Coronary artery (tissue), 2 donors: ENCODE data around the gene MUC6.

Experiments
- DNase-seq: peaks from one replicate; pipeline ENCODE4 v3.0.0-alpha.2; 2017; ENCODE audit warnings: low spot score
- H3K27ac ChIP-seq, 2 donors: fragments of 200-600 bp; sonication (generic); one replicate each; pipeline ENCODE4 v1.5.1; 2016 to 2019
- H3K4me3 ChIP-seq: fragments of 200-600 bp; sonication (generic); 2 replicates; pipeline ENCODE4 v1.5.1; 2016; ENCODE audit warnings: mild to moderate bottlenecking, moderate library complexity
- CTCF ChIP-seq: fragments of 200-600 bp; sonication (generic); IDR thresholded peaks from one replicate; pipeline ENCODE4 v1.5.1; 2019; ENCODE audit warnings: antibody characterized with exemption

Gene MUC6

GRCh38 chr11:1036303-1036923 lies at the start of gene MUC6:
MUC6 (minus strand) TSS chr11:1036718; CDS start chr11:1036655, 63 bp downstream.
- Histone ChIP-seq H3K4me3 (no peak within 1 kb of the TSS), H3K27ac (no peak within 1 kb of the TSS)
- DNase-seq, result no peak
- no peak for TF ChIP-seq CTCF

- no peak for TF ChIP-seq CTCF
- H3K27ac ChIP-seq, result no peak overlapping the region
- H3K4me3 ChIP-seq, result no peak overlapping the region
- no peak for DNase-seq
These were observed 49.1 kb upstream of the MUC6 start for GRCh38 chr11:1085440-1086170.

GRCh38 chr11:1084561-1085439 lies 48.3 kb upstream of the MUC6 start:
- no peak for TF ChIP-seq CTCF
- H3K27ac ChIP-seq, result no peak overlapping the region
- DNase-seq, result no peak
- no peak overlapping the region for H3K4me3 ChIP-seq

- TF ChIP-seq CTCF, result no peak
- DNase-seq, result no peak
These were observed 47.4 kb upstream of the MUC6 start for GRCh38 chr11:1083621-1084551.

GRCh38 chr11:1082728-1083620 lies 46.5 kb upstream of the MUC6 start:
- H3K4me3 ChIP-seq, result no peak overlapping the region
- TF ChIP-seq CTCF, result no peak
- DNase-seq, result no peak
- H3K27ac ChIP-seq, result no peak overlapping the region

More at GRCh38 chr11:1083621-1084551, 47.4 kb upstream of the MUC6 start:
- H3K27ac ChIP-seq, result no peak overlapping the region
- H3K4me3 ChIP-seq, result no peak overlapping the region
